Measurements from ENCODE around the gene PSMC5.
A peak's percentile ranks its signal among the peaks of the same experiment; 100 is the strongest.
"Not testable (repeated sequence)": the region's sequence is repeated elsewhere in the genome, so short reads cannot be mapped to it uniquely, and the experiment has no call there.

The PSMC5 gene

GRCh38 chr17:63878413-63878812 is 51.2 kb downstream of the PSMC5 start:
- H3K27me3 ChIP-seq (replicated peaks); H3K27ac ChIP-seq; H3K36me3 ChIP-seq (replicated peaks); H3K4me3 ChIP-seq (ENCODE audit: low read depth, low read length); DNase-seq; in situ Hi-C loops (cut with HindIII; ENCODE audit: low pct_ligation_motif_present, low sequenced_read_pairs): not testable (repeated sequence)

GRCh38 chr17:63880706-63881105 is 53.5 kb downstream of the PSMC5 start:
- Histone ChIP-seq H3K27ac (no peak overlapping the region), H3K36me3 (replicated peaks) (no peaks in the 10 kb centered on the region), H3K4me3 (ENCODE audit: low read depth, low read length) (no peak overlapping the region), H3K27me3 (replicated peaks) (no peaks in the 10 kb centered on the region)
- no peak for TF ChIP-seq CTCF (IDR thresholded peaks at IDR 0.05; ENCODE audit: low read depth, low read length, missing control alignments)
- no peak for DNase-seq
- in situ Hi-C loops (cut with HindIII; ENCODE audit: low pct_ligation_motif_present, low sequenced_read_pairs), result no loop called here

DNA sequence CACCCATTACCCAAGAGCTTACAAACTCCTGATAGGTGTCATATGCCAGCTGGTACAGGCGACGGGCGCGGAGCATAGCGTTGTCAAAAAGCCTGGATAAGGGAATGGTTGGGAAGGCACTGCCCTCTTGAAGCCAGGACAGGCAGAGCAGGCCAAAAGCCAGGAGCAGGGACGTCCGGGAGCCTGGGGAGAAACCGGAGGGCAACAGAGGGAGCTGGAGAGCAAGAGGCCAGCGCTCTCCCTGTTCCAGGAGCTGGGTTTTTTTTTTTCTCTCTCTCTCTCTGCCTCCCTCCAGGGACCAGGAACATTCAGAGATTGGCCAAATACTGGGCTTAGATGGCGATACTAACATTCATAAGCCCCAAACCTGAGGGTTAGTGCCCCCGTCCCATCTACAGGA is 54.1 kb downstream of the PSMC5 start:
- H3K4me3 ChIP-seq (ENCODE audit: low read depth, low read length); H3K27ac ChIP-seq; in situ Hi-C loops (cut with HindIII; ENCODE audit: low pct_ligation_motif_present, low sequenced_read_pairs); H3K27me3 ChIP-seq (replicated peaks); DNase-seq; H3K36me3 ChIP-seq (replicated peaks): not testable (repeated sequence)
- TF ChIP-seq CTCF (IDR thresholded peaks at IDR 0.05; ENCODE audit: low read depth, low read length, missing control alignments), result peak; percentile 1
